ENCODE results near the gene B3GNT7. TPM values are rescaled to one million over a fixed set of nuclear protein-coding genes. Genes with fewer than 3 reads are reported as not detected.
A peak's percentile ranks its signal among the peaks of the same experiment; 100 is the strongest.

The B3GNT7 gene
- total RNA-seq, 1 donor from 2014 or later = 4.2 TPM

DNA sequence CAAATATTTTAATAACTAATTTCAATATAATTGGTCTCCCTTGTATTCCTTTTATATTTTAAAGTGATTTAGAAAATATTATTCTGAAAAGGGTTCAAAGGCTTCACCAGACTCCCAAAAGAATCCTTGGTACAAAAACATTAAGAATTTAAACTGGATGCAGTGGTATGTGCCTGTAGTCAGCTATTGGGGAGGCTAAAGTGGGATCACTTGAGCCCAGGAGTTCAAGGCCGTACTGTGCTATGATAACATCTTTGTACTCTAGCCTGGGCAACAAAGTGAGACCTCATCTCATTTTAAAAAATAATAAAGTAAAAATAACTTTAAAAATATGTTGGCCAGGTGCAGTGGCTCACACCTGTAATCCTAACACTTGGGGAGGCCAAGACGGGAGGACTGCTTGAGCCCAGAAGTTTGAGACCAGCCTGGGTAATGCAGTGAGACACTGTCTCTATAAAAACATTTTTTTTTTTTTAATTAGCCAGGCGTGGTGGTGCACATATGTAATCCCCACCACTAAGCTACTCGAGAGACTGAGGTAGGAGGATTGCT lies 54.1 kb downstream of the B3GNT7 start:
- DNase-seq (ENCODE audit: low spot score) = peak; percentile 17
- intact Hi-C loops (cut with DNase I) = no loop called here
- no peak for ATAC-seq

- intact Hi-C loops (cut with DNase I) = no loop called here
- no peak for ATAC-seq
- peak; percentile 14 for DNase-seq (ENCODE audit: low spot score)
These were observed 55.1 kb downstream of the B3GNT7 start for GRCh38 chr2:231450548-231450989.

Small RNAs within 50 kb of the gene (microRNA-seq; reads per million reads assigned to microRNA genes)
- gene MIR4777 = not detected

Other genes with a start within 250 kb of the B3GNT7 start
- 15.4 TPM for gene ARMC9, start 197.1 kb upstream of the B3GNT7 start, total RNA-seq
- 393 TPM for gene NCL, start 68.8 kb downstream of the B3GNT7 start, total RNA-seq
- gene NMUR1, start 134.7 kb downstream of the B3GNT7 start, total RNA-seq = 1.4 TPM
- gene TEX44, start 197.2 kb downstream of the B3GNT7 start, total RNA-seq = not detected

Data from sciatic nerve (tissue), 2 donors.